Heart right ventricle (tissue), 16 donors: ENCODE data around the gene TMEM184C. TPM values are rescaled to one million over a fixed set of nuclear protein-coding genes. Genes with fewer than 3 reads are reported as not detected.

Experiments used
- ATAC-seq, 8 donors: fragments of 200-7000 bp; cut with Tn5 transposase; one replicate each; pipeline ENCODE4 v1.9.1; 2020; ENCODE audit warnings: mild to moderate bottlenecking in 8 of 8, moderate library complexity in 8 of 8, moderate number of reproducible peaks in 1 of 8
- DNase-seq, 2 donors: peaks; one replicate each; pipeline ENCODE4 v3.0.0-alpha.2; 2020
- H3K27ac ChIP-seq, 10 donors: fragments of 200-600 bp; sonication (generic) in 2 of 10; one replicate each; pipeline versions ENCODE4 v1.5.0 to v1.8.0; 2020 to 2022; ENCODE audit warnings: mild to moderate bottlenecking in 3 of 10
- H3K27me3 ChIP-seq, 7 donors: fragments of 200-600 bp; one replicate each; pipeline ENCODE4 v1.8.0; 2021 to 2022; ENCODE audit warnings: mild to moderate bottlenecking in 2 of 7
- H3K36me3 ChIP-seq, 9 donors: fragments of 200-600 bp; sonication (generic) in 1 of 9; one replicate each; pipeline versions ENCODE4 v1.5.0 to v1.8.0; 2020 to 2022; ENCODE audit warnings: mild to moderate bottlenecking in 2 of 9
- H3K4me1 ChIP-seq, 9 donors: fragments of 200-600 bp; sonication (generic) in 1 of 9; one replicate each; pipeline versions ENCODE4 v1.5.0 to v1.8.0; 2020 to 2022; ENCODE audit warnings: mild to moderate bottlenecking in 4 of 9
- H3K4me3 ChIP-seq, 10 donors: fragments of 200-600 bp; sonication (generic) in 2 of 10; one replicate each; pipeline versions ENCODE4 v1.5.0 to v1.8.0; 2020 to 2022; ENCODE audit warnings: mild to moderate bottlenecking in 7 of 10, moderate library complexity in 2 of 10
- H3K9me3 ChIP-seq, 11 donors: fragments of 200-600 bp in 10 of 11; sonication (generic) in 2 of 11; one replicate each; pipeline versions ENCODE4 v1.5.0 to v1.8.0; 2013 to 2022; ENCODE audit warnings: mild to moderate bottlenecking in 2 of 11, control low read depth in 1 of 11, moderate library complexity in 1 of 11
- WGBS, 2 donors: extraction: QIAGEN DNeasy Blood & Tissue Kit; methylation state at CpG; one replicate each; pipeline ENCODE4 v1.1.7; 2013; ENCODE audit warnings: inconsistent platforms in 1 of 2; 5-methylcytosine and 5-hydroxymethylcytosine counted together
- intact Hi-C, 10 donors: fragments of 100-400 bp; cut with DNase I; formaldehyde crosslinking; loops; one replicate each; pipeline versions ENCODE4 v1.11.1 to v1.14.2; 2022
- polyA plus RNA-seq, 2 donors: library from polyadenylated mRNA; stranded (reverse); fragments of 200-250 nt; gene quantifications; one replicate each; pipeline ENCODE4 v1.2.3, GENCODE V29; 2013
- total RNA-seq, 10 donors: library from RNA; stranded (reverse); fragmentation: NEBNext Ultra II Directional in 3 of 10; extraction: Animal tissue kit (Norgen Biotek cat#: 25700) in 3 of 10; gene quantifications; one replicate each; pipeline versions ENCODE4 v1.2.1 to v1.2.4, GENCODE V29; 2021 to 2023
- TF ChIP-seq, protein P1 (sequence below), 9 donors: fragments of 200-600 bp; sonication (generic) in 2 of 9; IDR thresholded peaks; one replicate each; pipeline versions ENCODE4 v1.5.0 to v1.8.0; 2021 to 2022; ENCODE audit warnings: antibody characterized with exemption in 9 of 9, mild to moderate bottlenecking in 5 of 9, moderate library complexity in 1 of 9
- donor health status: Arrhythmogenic right ventricular cardiomyopathy.
- donor health status: ischemic (EF 13 %, LVEDD 7.1; RV severe dilation, severe dysfunction).
- donor health status: healthy with polysubstance abuse.
- donor health status: DM: no; HTN: yes; CAD: no.
- donor health status: DM: no; HTN: no; CAD: no.
- donor health status: ischemic (EF 25% LVEDD 6.9; RV normal size, moderate dysfunction).
- donor health status: ischemic (EF 25% LVEDD 5.7; RV mildly dilated, moderate dysfunction).
- donor health status: healthy.
- donor health status: DM: yes; HTN: yes; CAD: no.
- donor health status: Ischemic cardiomyopathy.
- donor health status: ischemic (EF 35%, LVEDD 5.7; RV mildly dilated, moderate dysfunction).
- donor health status: nonischemic (EF 11% LVEDD 7.7; RV severe dilation, severe dysfunction).
- donor health status: DM: yes; HTN: yes; CAD: no.
- donor health status: PGD.
- donor health status: ischemic (EF 29% LVEDD 5.4; RV normal size, mild dysfunction).
- donor health status: nonischemic (EF 23%, LVEDD 6.1; RV moderate dilation, normal function).

TMEM184C gene
- total and polyA plus RNA-seq, 12 donors = 3.2 to 30.5 (median 21.1) TPM

DNA sequence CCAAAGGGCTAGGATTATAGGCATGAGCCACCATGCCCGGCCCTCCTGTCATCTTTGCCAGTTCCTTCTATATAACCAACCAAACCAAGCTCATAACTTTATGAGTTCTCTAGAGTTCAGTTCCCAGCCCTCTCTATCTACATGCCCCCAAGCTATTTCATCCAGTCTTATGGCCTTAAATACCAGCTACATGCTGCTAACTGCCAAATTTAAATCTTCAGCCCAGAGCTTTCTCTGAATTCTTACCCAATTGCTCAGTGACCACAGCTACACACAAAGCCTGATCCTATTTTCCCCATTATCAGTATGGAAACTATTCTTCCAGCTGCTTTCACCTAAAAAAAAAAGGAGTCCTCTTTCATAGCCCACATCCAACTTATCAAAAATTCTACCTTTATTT is 23.1 kb downstream of the TMEM184C start:
- intact Hi-C loops = no loop called here
- TF ChIP-seq, protein P1, sequence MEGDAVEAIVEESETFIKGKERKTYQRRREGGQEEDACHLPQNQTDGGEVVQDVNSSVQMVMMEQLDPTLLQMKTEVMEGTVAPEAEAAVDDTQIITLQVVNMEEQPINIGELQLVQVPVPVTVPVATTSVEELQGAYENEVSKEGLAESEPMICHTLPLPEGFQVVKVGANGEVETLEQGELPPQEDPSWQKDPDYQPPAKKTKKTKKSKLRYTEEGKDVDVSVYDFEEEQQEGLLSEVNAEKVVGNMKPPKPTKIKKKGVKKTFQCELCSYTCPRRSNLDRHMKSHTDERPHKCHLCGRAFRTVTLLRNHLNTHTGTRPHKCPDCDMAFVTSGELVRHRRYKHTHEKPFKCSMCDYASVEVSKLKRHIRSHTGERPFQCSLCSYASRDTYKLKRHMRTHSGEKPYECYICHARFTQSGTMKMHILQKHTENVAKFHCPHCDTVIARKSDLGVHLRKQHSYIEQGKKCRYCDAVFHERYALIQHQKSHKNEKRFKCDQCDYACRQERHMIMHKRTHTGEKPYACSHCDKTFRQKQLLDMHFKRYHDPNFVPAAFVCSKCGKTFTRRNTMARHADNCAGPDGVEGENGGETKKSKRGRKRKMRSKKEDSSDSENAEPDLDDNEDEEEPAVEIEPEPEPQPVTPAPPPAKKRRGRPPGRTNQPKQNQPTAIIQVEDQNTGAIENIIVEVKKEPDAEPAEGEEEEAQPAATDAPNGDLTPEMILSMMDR (IDR thresholded peaks at IDR 0.05) = no peak
- WGBS, 2 donors = 97 to 100% methylated on average over 1 of the region's 1 CpG
- Histone ChIP-seq H3K9me3 (peaks cover 0 to 8% (median 0%) of the 10 kb centered on the region in 11 donors), H3K4me1 (peaks cover 0 to 14% (median 0%) of the 10 kb centered on the region in 9 donors), H3K27me3 (no peaks in the 10 kb centered on the region), H3K27ac (no peak overlapping the region), H3K4me3 (no peak overlapping the region), H3K36me3 (peaks cover 0 to 70% (median 21%) of the 10 kb centered on the region in 9 donors)
- ATAC-seq (no peak), DNase-seq (no peak)

DNA sequence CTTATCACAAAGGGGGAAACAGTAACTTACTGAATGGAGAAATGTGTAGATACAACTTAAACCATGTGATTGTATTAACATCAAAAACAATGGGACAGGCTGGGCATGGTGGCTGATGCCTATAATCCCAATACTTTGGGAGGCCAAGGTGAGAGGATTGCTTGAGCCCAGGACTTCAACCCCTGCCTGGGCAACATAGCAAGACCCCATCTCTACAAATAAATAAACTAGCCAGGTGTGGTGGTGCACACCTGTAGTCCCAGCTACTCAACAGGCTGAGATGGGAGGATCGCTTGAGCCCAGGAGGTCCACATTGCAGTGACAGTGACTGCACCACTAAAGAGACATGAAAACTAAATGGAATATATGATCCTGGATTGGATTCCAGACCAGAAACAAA is 26.4 kb downstream of the TMEM184C start:
- H3K36me3 ChIP-seq = peaks cover 0 to 47% (median 5%) of the 10 kb centered on the region in 9 donors
- H3K4me1 ChIP-seq = peaks cover 0 to 30% (median 5%) of the 10 kb centered on the region in 9 donors
- intact Hi-C loops = no loop called here
- no peak for DNase-seq
- no peaks in the 10 kb centered on the region for H3K27me3 ChIP-seq
- no peak overlapping the region for H3K4me3 ChIP-seq
- H3K27ac ChIP-seq = no peak overlapping the region
- TF ChIP-seq, protein P1 (IDR thresholded peaks at IDR 0.05) = no peak
- WGBS, 2 donors = 97 to 98% methylated on average over 1 of the region's 1 CpG
- peaks cover 0 to 11% (median 0%) of the 10 kb centered on the region in 11 donors for H3K9me3 ChIP-seq
- no peak for ATAC-seq

DNA sequence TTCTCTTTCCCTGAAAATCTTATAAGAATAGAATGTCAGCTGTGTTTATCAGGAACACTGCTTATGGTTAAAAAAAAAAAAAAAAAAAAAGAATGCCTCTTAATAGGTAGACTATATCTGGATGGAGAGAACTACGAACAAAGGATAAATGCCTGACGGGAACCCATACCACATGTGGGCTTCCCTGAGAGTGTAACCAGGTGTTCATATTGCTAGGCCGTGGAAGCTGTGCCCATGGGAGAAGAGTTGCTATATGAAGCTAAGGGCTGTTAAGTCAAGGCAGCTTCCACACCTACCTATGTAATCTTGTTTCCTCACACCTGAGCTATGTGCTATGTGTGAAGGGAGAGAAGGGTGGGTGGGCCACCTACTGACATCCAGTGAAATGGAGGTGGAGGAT is 27.3 kb downstream of the TMEM184C start:
- Histone ChIP-seq H3K4me1 (peaks cover 0 to 34% (median 9%) of the 10 kb centered on the region in 9 donors), H3K36me3 (peaks cover 0 to 53% (median 5%) of the 10 kb centered on the region in 9 donors)
- TF ChIP-seq, protein P1 (IDR thresholded peaks at IDR 0.05) = no peak

DNA sequence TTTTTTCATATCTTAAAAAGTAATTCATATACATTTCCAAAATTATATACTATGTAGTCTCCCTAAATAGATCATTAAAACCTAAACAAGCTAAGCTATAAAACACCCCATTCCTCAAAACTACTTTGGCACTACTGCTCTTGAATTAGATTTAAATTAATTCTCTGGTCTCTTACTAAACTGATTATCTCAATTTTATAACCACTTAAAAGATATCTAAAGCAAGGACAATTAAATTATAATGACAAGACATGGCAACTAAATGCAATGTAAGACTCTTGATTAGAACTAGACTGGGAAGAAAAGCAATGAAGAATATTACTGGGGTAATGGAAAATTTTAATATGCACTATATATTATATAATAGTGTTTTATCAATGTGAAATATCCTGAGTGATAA is 27.9 kb downstream of the TMEM184C start:
- intact Hi-C loops = no loop called here
- TF ChIP-seq, protein P1 (IDR thresholded peaks at IDR 0.05) = no peak

More for the DNA sequence above, 27.3 kb downstream of the TMEM184C start:
- Histone ChIP-seq H3K9me3 (peaks cover 0 to 11% (median 0%) of the 10 kb centered on the region in 11 donors), H3K4me3 (no peak overlapping the region), H3K27me3 (no peaks in the 10 kb centered on the region), H3K27ac (no peak overlapping the region)
- WGBS, 2 donors = 61 to 69% methylated on average over 3 of the region's 3 CpGs
- ATAC-seq (peak in 1 of 8 donors; percentile 14), DNase-seq (no peak)
- intact Hi-C loops = no loop called here

More for the DNA sequence above, 27.9 kb downstream of the TMEM184C start:
- Histone ChIP-seq H3K9me3 (peaks cover 0 to 11% (median 0%) of the 10 kb centered on the region in 11 donors), H3K4me1 (peaks cover 0 to 39% (median 9%) of the 10 kb centered on the region in 9 donors), H3K27me3 (no peaks in the 10 kb centered on the region), H3K27ac (no peak overlapping the region), H3K4me3 (no peak overlapping the region), H3K36me3 (peaks cover 0 to 55% (median 5%) of the 10 kb centered on the region in 9 donors)
- ATAC-seq (no peak), DNase-seq (no peak)
